ENCODE results near the gene AOPEP. TPM values are rescaled to one million over a fixed set of nuclear protein-coding genes. Genes with fewer than 3 reads are reported as not detected.

AOPEP gene
- total RNA-seq, 5 donors from 2014 or later (not counting 1 experiment from before 2014, with no cell fraction given), result 10.4 to 14.8 (median 11.3) TPM

- H3K27ac ChIP-seq (ENCODE audit: low read length), result no peak overlapping the region
- POLR2A ChIA-PET, result no interaction called here
Measured at GRCh38 chr9:94973451-94973941, 247.0 kb downstream of the AOPEP start.

GRCh38 chr9:94974154-94974879 is 247.8 kb downstream of the AOPEP start:
- ChIA-PET CTCF (interaction anchor here in 1 of 2 donors (0.6 kb wide), 1 partner anchor 35 kb away, joined by 3 read pairs; no protein-coding TSS in a partner anchor), POLR2A (no interaction called here)
- 92% methylated on average over 6 of the region's 10 CpGs for WGBS (ENCODE audit: insufficient coverage)
- no peak overlapping the region for H3K27ac ChIP-seq (ENCODE audit: low read length)
- H3K36me3 ChIP-seq (ENCODE audit: control insufficient read depth in 2 of 2, extremely low read depth in 1 of 2, insufficient read depth in 1 of 2, low read length in 1 of 2), result peaks cover 0 to 5% of the 10 kb centered on the region in 2 donors
- Mint-ChIP-seq H3K4me1 (no peaks in the 10 kb centered on the region), H3K36me3 (peaks cover 21% of the 10 kb centered on the region), H3K9me3 (no peaks in the 10 kb centered on the region), H3K27ac (no peak overlapping the region), H3K4me3 (no peak overlapping the region), H3K27me3 (no peaks in the 10 kb centered on the region)
- no peak for ATAC-seq (replicated peaks in 1 of 4)
- H3K9me3 ChIP-seq, result no peaks in the 10 kb centered on the region
- no peak overlapping the region for H3K4me3 ChIP-seq (ENCODE audit: control insufficient read depth in 1 of 2, extremely low read depth in 1 of 2, low read length in 1 of 2)
- H3K27me3 ChIP-seq (replicated peaks in 1 of 2; ENCODE audit: control insufficient read depth in 2 of 2, extremely low read depth in 1 of 2, insufficient read depth in 2 of 2, low read length in 1 of 2), result no peaks in the 10 kb centered on the region
- no peak for DNase-seq
- no peaks in the 10 kb centered on the region for H3K4me1 ChIP-seq (ENCODE audit: control insufficient read depth in 1 of 2, extremely low read depth in 1 of 2, insufficient read depth in 2 of 2, low read length in 2 of 2)

More at GRCh38 chr9:94973451-94973941, 247.0 kb downstream of the AOPEP start:
- no peak overlapping the region for H3K4me3 ChIP-seq (ENCODE audit: control insufficient read depth in 1 of 2, extremely low read depth in 1 of 2, low read length in 1 of 2)
- Mint-ChIP-seq H3K9me3 (no peaks in the 10 kb centered on the region), H3K36me3 (peaks cover 27% of the 10 kb centered on the region), H3K27me3 (no peaks in the 10 kb centered on the region), H3K4me1 (no peaks in the 10 kb centered on the region), H3K27ac (no peak overlapping the region), H3K4me3 (no peak overlapping the region)
- H3K4me1 ChIP-seq (ENCODE audit: control insufficient read depth in 1 of 2, extremely low read depth in 1 of 2, insufficient read depth in 2 of 2, low read length in 2 of 2), result no peaks in the 10 kb centered on the region
- no peaks in the 10 kb centered on the region for H3K27me3 ChIP-seq (replicated peaks in 1 of 2; ENCODE audit: control insufficient read depth in 2 of 2, extremely low read depth in 1 of 2, insufficient read depth in 2 of 2, low read length in 1 of 2)
- H3K36me3 ChIP-seq (ENCODE audit: control insufficient read depth in 2 of 2, extremely low read depth in 1 of 2, insufficient read depth in 1 of 2, low read length in 1 of 2), result peaks cover 0 to 5% of the 10 kb centered on the region in 2 donors
- no peak for DNase-seq
- H3K9me3 ChIP-seq, result no peaks in the 10 kb centered on the region
- 100% methylated on average over 2 of the region's 11 CpGs for whole genome bisulfite sequencing (ENCODE audit: insufficient coverage)
- no peak for ATAC-seq (replicated peaks in 1 of 4)
- CTCF ChIA-PET, result interaction anchor here in 1 of 2 donors (0.6 kb wide), 1 partner anchor 36 kb away, joined by 3 read pairs; no protein-coding TSS in a partner anchor

- no peaks in the 10 kb centered on the region for H3K4me1 Mint-ChIP-seq
- WGBS (ENCODE audit: insufficient coverage), result 97% methylated on average over 11 of the region's 11 CpGs
- no peaks in the 10 kb centered on the region for H3K27me3 Mint-ChIP-seq
- H3K27me3 ChIP-seq (replicated peaks in 1 of 2; ENCODE audit: control insufficient read depth in 2 of 2, extremely low read depth in 1 of 2, insufficient read depth in 2 of 2, low read length in 1 of 2), result peaks cover 0 to 7% of the 10 kb centered on the region in 2 experiments
- POLR2A ChIA-PET, result no interaction called here
- H3K4me3 ChIP-seq (ENCODE audit: control insufficient read depth in 1 of 2, extremely low read depth in 1 of 2, low read length in 1 of 2), result no peak overlapping the region
- H3K36me3 Mint-ChIP-seq, result peaks cover 16% of the 10 kb centered on the region
- H3K27ac Mint-ChIP-seq, result no peak overlapping the region
- H3K9me3 Mint-ChIP-seq, result no peaks in the 10 kb centered on the region
- CTCF ChIA-PET, result no interaction called here
- no peaks in the 10 kb centered on the region for H3K9me3 ChIP-seq
- no peak overlapping the region for H3K27ac ChIP-seq (ENCODE audit: low read length)
- DNase-seq, result no peak
- no peak overlapping the region for H3K4me3 Mint-ChIP-seq
- H3K36me3 ChIP-seq (ENCODE audit: control insufficient read depth in 2 of 2, extremely low read depth in 1 of 2, insufficient read depth in 1 of 2, low read length in 1 of 2), result peaks cover 0 to 5% of the 10 kb centered on the region in 2 donors
- H3K4me1 ChIP-seq (ENCODE audit: control insufficient read depth in 1 of 2, extremely low read depth in 1 of 2, insufficient read depth in 2 of 2, low read length in 2 of 2), result no peaks in the 10 kb centered on the region
- ATAC-seq (replicated peaks in 1 of 4), result no peak
Measured at GRCh38 chr9:94975480-94975879, 249.0 kb downstream of the AOPEP start.

GRCh38 chr9:94976077-94976476 is 249.6 kb downstream of the AOPEP start:
- Histone ChIP-seq H3K4me3 (ENCODE audit: control insufficient read depth in 1 of 2, extremely low read depth in 1 of 2, low read length in 1 of 2) (no peak overlapping the region), H3K27me3 (replicated peaks in 1 of 2; ENCODE audit: control insufficient read depth in 2 of 2, extremely low read depth in 1 of 2, insufficient read depth in 2 of 2, low read length in 1 of 2) (peaks cover 0 to 7% of the 10 kb centered on the region in 2 experiments), H3K9me3 (no peaks in the 10 kb centered on the region), H3K36me3 (ENCODE audit: control insufficient read depth in 2 of 2, extremely low read depth in 1 of 2, insufficient read depth in 1 of 2, low read length in 1 of 2) (peaks cover 0 to 5% of the 10 kb centered on the region in 2 donors), H3K27ac (ENCODE audit: low read length) (no peak overlapping the region), H3K4me1 (ENCODE audit: control insufficient read depth in 1 of 2, extremely low read depth in 1 of 2, insufficient read depth in 2 of 2, low read length in 2 of 2) (no peaks in the 10 kb centered on the region)
- H3K27ac Mint-ChIP-seq, result no peak overlapping the region
- H3K4me1 Mint-ChIP-seq, result no peaks in the 10 kb centered on the region
- ATAC-seq (replicated peaks in 1 of 4) (no peak), DNase-seq (no peak)
- peaks cover 16% of the 10 kb centered on the region for H3K36me3 Mint-ChIP-seq
- no peaks in the 10 kb centered on the region for H3K9me3 Mint-ChIP-seq
- ChIA-PET POLR2A (no interaction called here), CTCF (no interaction called here)
- 83% methylated on average over 4 of the region's 4 CpGs for WGBS (ENCODE audit: insufficient coverage)
- no peaks in the 10 kb centered on the region for H3K27me3 Mint-ChIP-seq
- no peak overlapping the region for H3K4me3 Mint-ChIP-seq

- DNase-seq (no peak), ATAC-seq (replicated peaks in 1 of 4) (no peak)
- Mint-ChIP-seq H3K9me3 (no peaks in the 10 kb centered on the region), H3K27me3 (no peaks in the 10 kb centered on the region), H3K36me3 (peaks cover 18% of the 10 kb centered on the region), H3K4me3 (no peak overlapping the region), H3K4me1 (peaks cover 2 to 6% (median 3%) of the 10 kb centered on the region in 3 donors), H3K27ac (no peak overlapping the region)
- 100% methylated on average over 5 of the region's 5 CpGs for WGBS (ENCODE audit: insufficient coverage)
- Histone ChIP-seq H3K36me3 (ENCODE audit: control insufficient read depth in 2 of 2, extremely low read depth in 1 of 2, insufficient read depth in 1 of 2, low read length in 1 of 2) (peaks cover 0 to 5% of the 10 kb centered on the region in 2 donors), H3K4me3 (ENCODE audit: control insufficient read depth in 1 of 2, extremely low read depth in 1 of 2, low read length in 1 of 2) (no peak overlapping the region), H3K27ac (ENCODE audit: low read length) (no peak overlapping the region), H3K27me3 (replicated peaks in 1 of 2; ENCODE audit: control insufficient read depth in 2 of 2, extremely low read depth in 1 of 2, insufficient read depth in 2 of 2, low read length in 1 of 2) (peaks cover 0 to 7% of the 10 kb centered on the region in 2 experiments), H3K4me1 (ENCODE audit: control insufficient read depth in 1 of 2, extremely low read depth in 1 of 2, insufficient read depth in 2 of 2, low read length in 2 of 2) (no peaks in the 10 kb centered on the region), H3K9me3 (no peaks in the 10 kb centered on the region)
- ChIA-PET CTCF (no interaction called here), POLR2A (no interaction called here)
Measured at GRCh38 chr9:94977416-94977815, 250.9 kb downstream of the AOPEP start.

- CTCF ChIA-PET, result no interaction called here
- Histone ChIP-seq H3K4me3 (ENCODE audit: control insufficient read depth in 1 of 2, extremely low read depth in 1 of 2, low read length in 1 of 2) (no peak overlapping the region), H3K36me3 (ENCODE audit: control insufficient read depth in 2 of 2, extremely low read depth in 1 of 2, insufficient read depth in 1 of 2, low read length in 1 of 2) (peaks cover 0 to 5% of the 10 kb centered on the region in 2 donors)
Measured at GRCh38 chr9:94979904-94980507, 253.5 kb downstream of the AOPEP start.

More at GRCh38 chr9:94979904-94980507, 253.5 kb downstream of the AOPEP start:
- Histone ChIP-seq H3K27me3 (replicated peaks in 1 of 2; ENCODE audit: control insufficient read depth in 2 of 2, extremely low read depth in 1 of 2, insufficient read depth in 2 of 2, low read length in 1 of 2) (peaks cover 0 to 7% of the 10 kb centered on the region in 2 experiments), H3K9me3 (no peaks in the 10 kb centered on the region), H3K4me1 (ENCODE audit: control insufficient read depth in 1 of 2, extremely low read depth in 1 of 2, insufficient read depth in 2 of 2, low read length in 2 of 2) (peaks cover 2 to 7% of the 10 kb centered on the region in 2 experiments), H3K27ac (ENCODE audit: low read length) (no peak overlapping the region)
- POLR2A ChIA-PET, result interaction anchor here in 1 of 2 donors (0.5 kb wide), 1 partner anchor 1016 kb away, joined by 3 read pairs; no protein-coding TSS in a partner anchor
- DNase-seq (no peak), ATAC-seq (replicated peaks in 1 of 4) (no peak)
- H3K4me3 Mint-ChIP-seq, result no peak overlapping the region
- no peaks in the 10 kb centered on the region for H3K27me3 Mint-ChIP-seq
- 97% methylated on average over 9 of the region's 9 CpGs for WGBS (ENCODE audit: insufficient coverage)
- H3K9me3 Mint-ChIP-seq, result no peaks in the 10 kb centered on the region
- peaks cover 13 to 14% (median 13%) of the 10 kb centered on the region in 3 donors for H3K4me1 Mint-ChIP-seq
- peaks cover 20% of the 10 kb centered on the region for H3K36me3 Mint-ChIP-seq
- H3K27ac Mint-ChIP-seq, result no peak overlapping the region

Data from T-cell (primary cell).